ENCODE results near the gene ACOX3. TPM values are rescaled to one million over a fixed set of nuclear protein-coding genes. Genes with fewer than 3 reads are reported as not detected.
A peak's percentile ranks its signal among the peaks of the same experiment; 100 is the strongest.

The ACOX3 gene
- total RNA-seq, 4 donors from 2014 or later: 42.3 to 86.2 (median 50.3) TPM

DNA sequence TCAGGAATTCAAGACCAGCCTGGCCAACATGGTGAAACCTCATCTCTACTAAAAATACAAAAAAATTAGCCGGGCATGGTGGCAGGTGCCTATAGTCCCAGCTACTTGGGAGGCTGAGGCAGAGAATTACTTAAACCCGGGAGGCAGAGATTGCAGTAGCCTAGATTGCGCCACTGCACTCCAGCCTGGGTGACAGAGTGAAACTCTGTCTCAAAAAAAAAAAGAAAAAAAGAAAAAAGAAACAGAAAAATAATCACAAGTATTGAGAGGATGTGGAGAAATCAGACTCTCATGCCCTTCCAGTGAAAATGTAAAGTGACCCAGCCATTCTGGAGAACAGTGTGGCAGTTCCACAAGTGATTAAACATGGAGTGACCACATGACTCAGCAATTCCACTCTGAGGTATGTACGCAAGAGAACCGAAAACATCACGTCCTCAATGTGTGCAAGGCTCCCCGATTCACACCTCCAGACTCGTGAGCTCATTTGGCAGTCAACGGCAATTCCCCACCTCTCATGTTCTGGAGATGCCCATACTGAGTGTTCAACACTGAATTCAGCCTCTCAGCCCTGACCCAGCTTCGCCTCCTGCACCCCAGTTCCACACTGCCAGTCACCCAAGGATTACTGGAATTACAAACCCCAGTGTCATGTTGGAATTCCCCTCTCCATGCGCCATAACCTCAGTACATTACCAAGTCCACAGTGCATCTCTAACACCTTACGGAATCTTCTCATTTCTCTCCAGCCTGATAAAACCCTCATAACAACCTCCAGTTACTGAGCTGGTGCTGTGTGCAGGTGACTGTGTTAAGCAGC lies 21.1 kb downstream of the ACOX3 start:
- H3K36me3 ChIP-seq: peaks cover 8 to 51% (median 19%) of the 10 kb centered on the region in 3 donors
- no peak overlapping the region for H3K4me3 ChIP-seq
- H3K27me3 ChIP-seq: no peaks in the 10 kb centered on the region
- intact Hi-C loops (cut with DNase I): no loop called here
- TF ChIP-seq, protein P1, sequence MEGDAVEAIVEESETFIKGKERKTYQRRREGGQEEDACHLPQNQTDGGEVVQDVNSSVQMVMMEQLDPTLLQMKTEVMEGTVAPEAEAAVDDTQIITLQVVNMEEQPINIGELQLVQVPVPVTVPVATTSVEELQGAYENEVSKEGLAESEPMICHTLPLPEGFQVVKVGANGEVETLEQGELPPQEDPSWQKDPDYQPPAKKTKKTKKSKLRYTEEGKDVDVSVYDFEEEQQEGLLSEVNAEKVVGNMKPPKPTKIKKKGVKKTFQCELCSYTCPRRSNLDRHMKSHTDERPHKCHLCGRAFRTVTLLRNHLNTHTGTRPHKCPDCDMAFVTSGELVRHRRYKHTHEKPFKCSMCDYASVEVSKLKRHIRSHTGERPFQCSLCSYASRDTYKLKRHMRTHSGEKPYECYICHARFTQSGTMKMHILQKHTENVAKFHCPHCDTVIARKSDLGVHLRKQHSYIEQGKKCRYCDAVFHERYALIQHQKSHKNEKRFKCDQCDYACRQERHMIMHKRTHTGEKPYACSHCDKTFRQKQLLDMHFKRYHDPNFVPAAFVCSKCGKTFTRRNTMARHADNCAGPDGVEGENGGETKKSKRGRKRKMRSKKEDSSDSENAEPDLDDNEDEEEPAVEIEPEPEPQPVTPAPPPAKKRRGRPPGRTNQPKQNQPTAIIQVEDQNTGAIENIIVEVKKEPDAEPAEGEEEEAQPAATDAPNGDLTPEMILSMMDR (IDR thresholded peaks at IDR 0.05): no peak
- no peak for TF ChIP-seq POLR2A (IDR thresholded peaks at IDR 0.05)
- peak overlapping the region; percentile 12 to 65 (median 37) for H3K27ac ChIP-seq
- H3K9me3 ChIP-seq: no peaks in the 10 kb centered on the region
- 66 to 79% methylated on average over 12 of the region's 12 CpGs for WGBS, 2 donors
- no peak for DNase-seq
- H3K4me1 ChIP-seq: peaks cover 20 to 59% (median 21%) of the 10 kb centered on the region in 3 donors

DNA sequence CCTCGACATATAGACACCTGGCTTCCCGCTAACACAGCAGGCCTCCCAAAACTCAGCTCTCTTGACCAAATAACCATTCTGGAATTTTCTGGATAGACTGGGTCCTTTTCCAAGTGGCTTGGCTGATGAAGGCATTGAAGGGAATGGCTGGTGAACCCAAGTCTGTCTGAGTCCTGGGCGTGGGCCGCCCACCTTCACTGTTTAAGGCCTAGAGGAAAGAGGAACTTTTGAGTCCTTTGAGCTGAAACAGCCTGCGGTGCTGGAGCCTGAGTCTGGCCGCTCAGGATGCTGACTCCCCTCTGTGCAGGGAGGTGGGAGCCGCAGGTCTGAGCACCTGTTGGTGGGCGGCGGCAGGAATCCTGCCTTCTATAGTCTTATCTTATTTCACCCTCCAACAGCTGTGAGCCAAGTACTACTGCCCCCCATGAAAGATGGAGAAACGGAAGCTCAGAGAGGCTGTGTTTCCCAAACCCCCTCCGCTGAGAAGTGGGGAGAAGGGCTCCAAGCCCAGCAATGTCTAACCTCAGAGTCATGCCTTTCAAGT lies 23.4 kb downstream of the ACOX3 start:
- TF ChIP-seq, protein P1 (IDR thresholded peaks at IDR 0.05): no peak
- no peak for TF ChIP-seq POLR2A (IDR thresholded peaks at IDR 0.05)
- WGBS, 2 donors: 76 to 82% methylated on average over 7 to 10 of the region's 11 CpGs

DNA sequence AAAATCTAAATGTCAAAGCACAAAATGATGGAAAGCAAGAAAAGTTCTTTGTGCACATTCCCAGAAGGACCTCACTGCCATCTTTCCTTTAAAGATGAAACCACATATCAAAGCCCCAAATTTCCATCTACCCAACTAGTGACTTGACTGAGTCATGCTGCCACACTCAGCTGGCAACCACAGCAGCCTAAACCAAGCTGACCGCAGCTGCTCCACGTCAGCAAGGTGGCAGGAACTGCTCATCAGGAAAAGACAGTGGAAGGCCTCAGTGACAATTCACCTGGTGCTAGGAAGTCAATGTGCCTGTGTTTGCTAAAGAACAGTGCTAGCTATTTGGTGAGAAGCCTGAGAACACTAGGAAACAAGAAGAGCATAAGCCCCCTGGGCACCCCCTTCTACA lies 26.1 kb downstream of the ACOX3 start:
- DNase-seq: no peak
- WGBS, 2 donors: 71 to 83% methylated on average over 2 of the region's 2 CpGs
- Histone ChIP-seq H3K4me3 (no peak overlapping the region), H3K9me3 (no peaks in the 10 kb centered on the region), H3K4me1 (peaks cover under 1 to 27% (median under 1%) of the 10 kb centered on the region in 3 donors), H3K27me3 (no peaks in the 10 kb centered on the region), H3K27ac (no peak overlapping the region), H3K36me3 (peaks cover 18 to 79% (median 20%) of the 10 kb centered on the region in 3 donors)
- TF ChIP-seq, protein P1 (IDR thresholded peaks at IDR 0.05): no peak
- no peak for TF ChIP-seq POLR2A (IDR thresholded peaks at IDR 0.05)
- intact Hi-C loops (cut with DNase I): no loop called here

More for the DNA sequence above, 23.4 kb downstream of the ACOX3 start:
- Histone ChIP-seq H3K27ac (no peak overlapping the region), H3K4me3 (no peak overlapping the region), H3K4me1 (peaks cover 12 to 36% (median 13%) of the 10 kb centered on the region in 3 donors), H3K27me3 (no peaks in the 10 kb centered on the region), H3K9me3 (no peaks in the 10 kb centered on the region), H3K36me3 (peaks cover 18 to 64% (median 20%) of the 10 kb centered on the region in 3 donors)
- DNase-seq: no peak
- intact Hi-C loops (cut with DNase I): no loop called here

DNA sequence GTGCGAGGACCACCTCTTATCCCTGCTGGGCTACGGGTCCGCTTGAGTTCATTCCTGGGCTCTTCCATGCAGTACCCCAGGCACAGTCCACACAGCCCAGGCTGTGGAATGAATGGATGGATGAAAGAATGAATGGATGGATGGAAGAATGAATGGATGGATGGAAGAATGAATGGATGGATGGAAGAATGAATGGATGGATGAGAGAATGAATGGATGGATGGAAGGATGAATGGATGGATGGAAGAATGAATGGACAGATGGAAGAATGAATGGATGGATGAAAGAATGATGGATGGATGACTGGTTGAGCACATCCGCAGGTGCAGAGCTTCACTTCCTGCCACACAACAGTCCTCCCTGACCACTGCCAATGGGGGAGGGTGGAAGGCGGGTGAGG lies 28.2 kb downstream of the ACOX3 start:
- DNase-seq: no peak
- H3K36me3 ChIP-seq: peaks cover 18 to 96% (median 23%) of the 10 kb centered on the region in 3 donors
- H3K4me3 ChIP-seq: no peak overlapping the region
- intact Hi-C loops (cut with DNase I): no loop called here
- WGBS, 2 donors: 91 to 94% methylated on average over 4 to 5 of the region's 5 CpGs
- H3K27me3 ChIP-seq: no peaks in the 10 kb centered on the region
- peaks cover 0 to 27% (median 4%) of the 10 kb centered on the region in 3 donors for H3K4me1 ChIP-seq
- no peaks in the 10 kb centered on the region for H3K9me3 ChIP-seq
- TF ChIP-seq, protein P1 (IDR thresholded peaks at IDR 0.05): no peak
- no peak for TF ChIP-seq POLR2A (IDR thresholded peaks at IDR 0.05)
- H3K27ac ChIP-seq: no peak overlapping the region
